ENCODE data around the gene SAMD10.

SAMD10 gene

DNA sequence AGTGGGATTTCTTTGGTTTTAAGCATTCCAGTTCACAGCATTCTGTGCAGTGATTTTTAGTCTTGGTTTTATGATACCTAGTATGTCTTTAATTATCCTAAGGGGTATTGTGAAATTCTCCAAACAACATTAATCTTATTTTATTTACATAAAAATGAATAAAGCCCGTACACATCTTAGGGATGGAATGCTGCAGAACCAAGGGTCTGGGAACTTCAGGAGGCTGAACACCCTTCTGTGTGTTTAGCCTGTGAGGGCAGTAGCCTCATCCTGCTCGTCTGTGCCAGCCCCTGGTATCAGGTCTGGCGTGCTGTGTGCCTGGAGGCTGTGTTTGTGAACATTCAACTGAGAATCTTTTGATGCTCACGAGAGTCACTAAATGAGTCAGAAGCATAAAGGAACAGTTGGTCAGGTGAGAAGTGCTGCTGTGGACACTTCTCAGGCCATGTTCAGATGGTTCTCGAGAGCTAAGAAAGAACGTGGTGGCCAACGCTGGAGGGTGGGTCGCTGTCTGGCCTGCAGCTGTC, 31.3 kb upstream of the SAMD10 start:
- TF ChIP-seq, protein P1, sequence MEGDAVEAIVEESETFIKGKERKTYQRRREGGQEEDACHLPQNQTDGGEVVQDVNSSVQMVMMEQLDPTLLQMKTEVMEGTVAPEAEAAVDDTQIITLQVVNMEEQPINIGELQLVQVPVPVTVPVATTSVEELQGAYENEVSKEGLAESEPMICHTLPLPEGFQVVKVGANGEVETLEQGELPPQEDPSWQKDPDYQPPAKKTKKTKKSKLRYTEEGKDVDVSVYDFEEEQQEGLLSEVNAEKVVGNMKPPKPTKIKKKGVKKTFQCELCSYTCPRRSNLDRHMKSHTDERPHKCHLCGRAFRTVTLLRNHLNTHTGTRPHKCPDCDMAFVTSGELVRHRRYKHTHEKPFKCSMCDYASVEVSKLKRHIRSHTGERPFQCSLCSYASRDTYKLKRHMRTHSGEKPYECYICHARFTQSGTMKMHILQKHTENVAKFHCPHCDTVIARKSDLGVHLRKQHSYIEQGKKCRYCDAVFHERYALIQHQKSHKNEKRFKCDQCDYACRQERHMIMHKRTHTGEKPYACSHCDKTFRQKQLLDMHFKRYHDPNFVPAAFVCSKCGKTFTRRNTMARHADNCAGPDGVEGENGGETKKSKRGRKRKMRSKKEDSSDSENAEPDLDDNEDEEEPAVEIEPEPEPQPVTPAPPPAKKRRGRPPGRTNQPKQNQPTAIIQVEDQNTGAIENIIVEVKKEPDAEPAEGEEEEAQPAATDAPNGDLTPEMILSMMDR (IDR thresholded peaks at IDR 0.05; ENCODE audit: borderline replicate concordance, control extremely low read depth, extremely low read depth, insufficient read depth, missing control alignments): no peak
- DNase-seq (ENCODE audit: low spot score): no peak
- in situ Hi-C loops (cut with MboI; ENCODE audit: low sequenced_read_pairs, unreplicated experiment): no loop called here

DNA sequence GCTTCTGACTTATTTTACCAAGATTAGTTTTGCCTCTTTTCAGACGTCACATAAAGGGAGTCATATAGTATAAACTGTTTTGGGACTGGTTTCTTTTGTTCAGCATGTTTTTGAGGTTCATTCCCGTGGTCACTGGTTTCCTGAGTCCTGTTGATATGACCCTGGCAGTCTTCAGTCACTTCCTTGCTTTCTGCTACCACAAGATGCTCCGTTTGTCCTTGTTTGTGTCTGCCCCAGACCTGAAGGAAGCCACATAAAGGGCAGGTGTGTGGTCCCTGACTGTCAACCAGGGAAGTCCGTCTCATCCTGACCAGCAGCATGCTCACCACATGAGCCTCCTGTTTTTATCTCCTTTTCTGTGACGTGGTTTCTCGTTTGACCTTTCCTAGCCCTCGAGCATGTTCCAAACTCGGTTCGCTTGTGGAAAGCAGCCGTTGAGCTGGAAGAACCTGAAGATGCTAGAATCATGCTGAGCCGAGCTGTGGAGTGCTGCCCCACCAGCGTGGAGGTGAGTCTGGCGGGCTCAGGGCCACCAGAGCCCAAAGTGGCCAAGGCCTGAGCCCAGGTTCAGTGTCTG, 30.5 kb upstream of the SAMD10 start:
- in situ Hi-C loops (cut with MboI; ENCODE audit: low sequenced_read_pairs, unreplicated experiment): no loop called here
- TF ChIP-seq, protein P1 (IDR thresholded peaks at IDR 0.05; ENCODE audit: borderline replicate concordance, control extremely low read depth, extremely low read depth, insufficient read depth, missing control alignments): no peak
- no peak for DNase-seq (ENCODE audit: low spot score)

DNA sequence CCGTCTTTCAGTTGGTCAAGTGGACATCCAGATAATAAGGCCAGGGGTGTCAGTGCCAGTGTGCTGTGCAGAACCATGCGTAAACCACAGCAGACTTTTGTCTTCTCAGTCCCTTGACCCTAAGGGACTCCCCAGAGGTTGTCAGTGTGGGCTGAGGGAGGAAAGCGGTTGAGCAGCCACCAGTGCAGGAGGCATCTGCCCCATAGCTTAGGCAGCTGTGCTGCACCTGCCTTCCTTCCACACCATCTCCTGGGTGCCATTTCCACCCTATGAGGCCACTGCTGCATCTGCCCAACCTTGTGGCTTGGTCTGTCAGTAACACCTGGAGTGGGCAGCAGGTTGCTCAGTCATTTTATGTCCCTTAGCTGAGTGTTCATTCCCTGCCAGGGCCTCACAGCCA, 27.5 kb upstream of the SAMD10 start:
- no peak for DNase-seq (ENCODE audit: low spot score)
- in situ Hi-C loops (cut with MboI; ENCODE audit: low sequenced_read_pairs, unreplicated experiment): no loop called here
- TF ChIP-seq, protein P1 (IDR thresholded peaks at IDR 0.05; ENCODE audit: borderline replicate concordance, control extremely low read depth, extremely low read depth, insufficient read depth, missing control alignments): no peak

DNA sequence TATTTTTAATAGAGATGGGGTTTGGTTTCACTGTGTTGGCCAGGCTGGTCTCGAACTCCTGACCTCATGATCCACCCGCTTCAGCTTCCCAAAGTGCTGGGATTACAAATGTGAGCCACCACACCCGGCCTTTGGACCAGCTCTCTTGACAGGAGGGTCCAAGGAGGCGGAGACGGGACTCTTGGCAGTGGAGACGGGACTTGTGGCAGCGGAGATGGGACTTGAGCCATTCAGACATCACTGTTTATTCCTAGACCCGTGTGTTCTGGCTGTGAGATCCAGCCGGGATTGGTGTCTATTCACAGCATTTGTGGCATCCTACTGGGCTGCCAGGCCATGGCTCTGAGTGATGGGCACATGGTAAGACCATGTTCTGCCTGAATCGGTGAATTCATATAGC, 27.0 kb upstream of the SAMD10 start:
- in situ Hi-C loops (cut with MboI; ENCODE audit: low sequenced_read_pairs, unreplicated experiment): no loop called here
- TF ChIP-seq, protein P1 (IDR thresholded peaks at IDR 0.05; ENCODE audit: borderline replicate concordance, control extremely low read depth, extremely low read depth, insufficient read depth, missing control alignments): no peak
- DNase-seq (ENCODE audit: low spot score): no peak

DNA sequence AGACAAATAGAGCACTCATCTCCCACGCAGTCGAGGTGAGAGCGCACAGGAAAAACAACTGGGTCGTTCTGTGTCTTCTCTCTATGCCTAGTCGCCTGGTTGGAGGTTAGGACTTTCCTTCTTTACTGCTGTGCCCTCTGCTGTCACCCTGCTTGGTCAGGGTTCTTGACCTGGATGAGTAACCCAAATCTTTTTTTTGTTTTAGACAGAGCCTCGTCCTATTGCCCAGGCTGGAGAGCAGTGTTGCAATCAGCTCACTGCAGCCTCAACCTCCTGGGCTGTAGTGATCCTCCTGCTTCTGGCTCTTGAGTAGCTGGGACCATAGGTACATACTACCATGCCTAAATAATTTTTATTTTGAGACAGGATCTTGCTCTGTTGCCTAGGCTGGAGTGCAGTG, 26.0 kb upstream of the SAMD10 start:
- no peak for DNase-seq (ENCODE audit: low spot score)
- in situ Hi-C loops (cut with MboI; ENCODE audit: low sequenced_read_pairs, unreplicated experiment): no loop called here
- TF ChIP-seq, protein P1 (IDR thresholded peaks at IDR 0.05; ENCODE audit: borderline replicate concordance, control extremely low read depth, extremely low read depth, insufficient read depth, missing control alignments): no peak

DNA sequence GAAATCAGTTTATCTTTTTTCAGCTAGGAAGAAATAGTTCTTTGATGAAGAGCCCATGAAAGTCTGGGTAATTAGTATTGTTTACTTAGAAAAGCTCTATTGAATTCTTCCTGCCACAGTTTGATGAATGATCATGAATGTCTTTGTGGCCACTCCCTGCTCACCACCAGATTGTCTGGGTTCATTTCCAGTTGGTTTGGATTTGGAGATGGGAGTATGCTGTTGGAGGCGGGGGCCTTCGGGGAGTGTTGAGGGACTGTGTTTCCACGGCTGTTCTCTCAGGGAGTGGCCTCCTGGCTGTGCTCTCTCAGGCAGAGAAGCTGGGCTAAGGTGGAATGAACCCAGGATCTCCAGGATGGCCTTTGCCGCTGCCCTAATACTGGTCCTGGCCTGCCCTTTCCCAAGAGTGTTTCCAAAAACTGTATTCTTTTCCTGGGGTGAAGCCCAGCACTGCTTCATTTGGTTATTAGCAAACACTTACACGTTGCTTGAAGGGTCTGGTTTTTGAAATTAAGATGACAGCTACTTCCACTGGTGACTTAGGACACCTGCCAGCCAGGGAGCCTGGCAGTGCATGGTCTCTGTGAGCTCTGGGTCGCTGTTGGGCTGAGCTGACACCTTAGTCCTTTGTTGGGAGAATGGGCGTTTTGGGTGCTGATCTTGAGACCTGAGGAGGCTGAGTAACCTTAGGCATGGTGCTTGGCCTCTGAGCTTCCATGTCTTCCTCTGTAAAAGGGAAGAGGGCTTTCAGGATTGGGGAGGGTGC, 24.7 kb upstream of the SAMD10 start:
- TF ChIP-seq, protein P1 (IDR thresholded peaks at IDR 0.05; ENCODE audit: borderline replicate concordance, control extremely low read depth, extremely low read depth, insufficient read depth, missing control alignments): no peak
- in situ Hi-C loops (cut with MboI; ENCODE audit: low sequenced_read_pairs, unreplicated experiment): no loop called here
- no peak for DNase-seq (ENCODE audit: low spot score)
